Activated CD8-positive, alpha-beta memory T cell treated with anti-CD3 and anti-CD28 coated beads for 24 hours (primary cell): ENCODE results near the gene TMEM151A.
"Not testable (repeated sequence)": the region's sequence is repeated elsewhere in the genome, so short reads cannot be mapped to it uniquely, and the experiment has no call there.

Source experiments
- DNase-seq: peaks from one replicate; pipeline ENCODE4 v3.0.0-alpha.2; 2020

Gene TMEM151A

GRCh38 chr11:66310324-66310723, 18.6 kb downstream of the TMEM151A start:
- DNase-seq = no peak

DNA sequence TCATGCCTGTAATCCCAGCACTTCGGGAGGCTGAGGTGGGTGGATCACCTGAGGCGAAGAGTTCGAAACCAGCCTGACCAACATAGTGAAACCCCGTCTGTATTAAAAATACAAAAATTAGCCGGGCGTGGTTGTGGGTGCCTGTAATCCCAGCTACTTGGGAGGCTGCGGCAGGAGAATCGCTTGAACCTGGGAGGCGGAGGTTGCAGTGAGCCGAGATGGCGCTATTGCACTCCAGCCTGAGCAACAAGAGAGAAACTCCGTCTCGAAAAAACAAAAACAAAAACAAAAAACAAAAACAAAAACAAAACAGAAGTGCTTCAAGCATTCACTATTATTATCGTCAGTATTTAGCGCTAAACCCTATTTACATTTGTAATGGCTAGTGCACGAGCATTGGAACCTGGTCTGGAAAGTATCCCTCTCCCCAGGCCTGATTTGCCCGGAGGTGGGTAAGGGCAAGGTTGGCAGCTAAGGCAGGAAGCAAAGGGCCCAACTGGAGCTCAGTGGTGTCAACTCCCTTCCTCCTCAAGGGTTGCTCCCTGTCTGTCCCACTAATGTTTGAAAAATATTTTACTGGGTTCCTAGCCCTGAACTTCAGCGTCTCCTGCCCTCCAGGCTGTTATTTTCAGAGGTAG, 19.2 kb downstream of the TMEM151A start:
- DNase-seq = not testable (repeated sequence)

GRCh38 chr11:66311470-66311964, 19.8 kb downstream of the TMEM151A start:
- DNase-seq = no peak

DNA sequence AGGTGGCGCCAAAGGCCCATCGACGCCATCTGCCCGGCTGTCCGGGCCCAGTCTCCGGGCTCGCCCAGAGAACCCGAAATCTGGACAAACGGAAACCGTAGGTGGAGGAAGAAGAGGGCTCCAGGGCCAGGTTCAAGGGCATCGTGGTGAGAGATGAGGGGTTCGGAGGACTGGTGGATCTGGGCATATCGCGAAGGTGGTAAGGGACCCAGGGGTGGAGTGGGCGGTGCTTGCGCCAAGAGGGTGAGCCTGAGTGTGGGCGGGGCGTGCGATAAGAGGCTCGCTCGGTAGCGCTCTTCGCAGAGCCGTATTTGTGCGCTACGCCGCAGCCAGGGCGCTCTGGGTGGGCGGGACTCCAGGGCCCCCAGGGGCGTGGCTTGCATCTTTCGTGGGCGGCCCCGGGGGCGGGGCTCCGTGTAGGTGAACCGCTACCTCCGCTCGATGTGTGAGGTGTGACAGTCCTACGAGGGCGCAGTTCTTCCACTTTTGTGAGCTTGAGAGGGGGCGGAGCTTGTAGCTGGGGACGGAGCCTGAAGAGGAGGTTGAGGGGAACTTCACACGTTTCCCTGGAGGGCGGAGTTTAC, 20.4 kb downstream of the TMEM151A start:
- peak; percentile 99 for DNase-seq

GRCh38 chr11:66312549-66313320, 21.0 kb downstream of the TMEM151A start:
- DNase-seq = peak; percentile 100

DNA sequence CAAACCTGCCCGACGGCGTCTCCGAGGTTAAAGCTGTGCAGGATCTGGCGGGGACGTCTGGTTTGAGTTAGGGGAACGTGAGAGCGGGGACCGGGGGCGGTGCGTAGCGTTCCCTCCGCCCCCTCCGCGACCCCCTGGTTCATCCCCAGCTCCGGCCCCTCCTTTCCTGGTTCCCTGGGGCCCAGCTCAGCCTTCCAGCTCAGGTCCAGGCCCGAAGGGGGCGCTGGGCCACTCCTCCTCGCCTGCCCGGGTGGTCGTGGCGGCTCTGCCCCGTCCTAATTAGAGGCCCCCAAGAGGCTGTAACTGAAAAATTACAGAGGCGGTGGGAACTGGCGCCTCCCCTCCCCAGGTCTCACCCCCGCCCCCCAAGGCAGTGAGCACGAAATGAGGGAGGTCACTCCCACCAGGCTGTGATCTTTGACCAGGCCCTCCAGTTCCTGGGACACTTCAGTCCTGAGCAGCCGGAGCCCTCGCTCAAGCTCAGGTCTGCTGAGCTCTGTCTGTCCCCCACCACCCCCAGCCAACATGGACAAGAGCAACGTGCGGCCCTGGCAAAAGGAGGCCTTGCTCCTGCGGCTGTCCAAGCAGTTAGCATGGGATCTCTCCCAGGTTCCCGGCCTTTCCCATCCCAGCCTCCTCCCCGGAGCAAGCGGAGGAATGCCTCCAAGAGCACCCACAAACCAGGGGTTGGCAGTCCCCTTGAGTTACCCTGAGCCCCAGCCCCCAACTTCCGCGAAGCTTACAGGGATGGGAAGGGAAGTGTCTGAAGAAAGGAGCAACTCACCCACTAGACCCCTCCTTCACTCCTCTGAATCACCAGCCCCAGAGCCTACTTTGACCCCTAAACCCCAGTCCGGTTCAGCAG, 21.9 kb downstream of the TMEM151A start:
- DNase-seq = peak; percentile 68

- no peak for DNase-seq
Measured at GRCh38 chr11:66314186-66314501, 22.4 kb downstream of the TMEM151A start.

DNA sequence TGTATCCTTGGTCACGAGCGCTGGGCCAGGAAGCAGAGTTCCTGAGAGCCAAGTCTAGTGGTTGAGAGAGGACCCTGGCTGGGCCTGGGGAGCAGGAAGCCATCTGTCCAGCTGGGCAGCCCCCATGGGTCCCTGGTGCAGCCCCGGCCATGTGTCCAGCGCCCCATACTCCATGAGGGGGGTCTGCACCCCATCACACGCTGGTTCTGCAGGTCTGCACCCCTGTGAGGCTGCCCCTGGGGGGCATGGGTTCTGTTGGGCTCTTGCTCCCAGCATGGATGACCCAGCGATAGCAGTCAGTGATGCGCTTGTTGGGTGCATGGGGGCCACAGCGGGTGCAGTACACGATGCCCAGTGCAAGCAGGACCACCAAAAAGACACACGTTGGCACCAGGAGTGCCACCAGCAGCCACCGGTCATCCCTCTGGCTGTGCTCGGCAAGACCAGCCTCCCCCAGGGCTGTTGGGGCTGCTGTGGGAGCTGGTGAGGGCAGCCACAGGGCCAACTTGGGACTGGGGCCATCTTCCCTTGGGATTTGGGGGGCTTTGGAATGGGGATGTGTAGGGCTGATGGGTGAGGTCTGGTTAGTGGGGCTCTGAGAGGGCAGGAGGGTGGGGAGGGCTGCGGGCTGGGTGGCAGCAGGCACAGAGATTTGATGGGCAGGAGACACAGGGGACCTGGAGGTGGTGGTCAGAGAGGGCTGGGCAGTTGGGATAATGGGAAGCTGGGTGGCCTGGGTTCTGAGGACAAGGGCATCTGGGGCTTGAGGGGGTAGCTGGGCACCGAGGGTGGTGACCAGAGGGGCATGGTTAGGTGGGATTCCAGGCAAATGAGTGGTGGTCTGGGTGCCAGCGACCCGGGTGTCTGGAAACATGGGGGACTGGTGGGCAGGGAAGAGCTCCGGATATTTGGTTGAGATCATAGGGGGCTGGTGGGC, 23.1 kb downstream of the TMEM151A start:
- no peak for DNase-seq

DNA sequence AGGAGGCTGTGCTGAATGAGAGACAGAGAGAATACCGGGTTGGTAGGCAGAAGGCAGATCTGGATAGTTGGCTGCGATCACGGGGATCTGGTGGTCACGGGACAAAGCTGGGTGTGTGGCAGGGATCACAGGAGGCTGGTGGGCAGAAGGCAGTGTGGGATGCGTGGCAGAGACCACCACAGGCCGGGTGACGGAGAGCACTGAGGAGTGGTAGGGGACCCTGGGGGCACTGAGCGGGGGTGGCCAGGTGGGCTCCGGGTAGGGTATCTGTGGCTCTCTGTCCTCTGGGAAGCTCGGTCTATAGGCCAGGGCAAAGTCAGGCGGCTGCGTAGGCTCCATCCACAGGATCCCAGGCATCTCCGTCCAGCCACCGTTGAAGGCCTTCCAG, 23.8 kb downstream of the TMEM151A start:
- no peak for DNase-seq

DNA sequence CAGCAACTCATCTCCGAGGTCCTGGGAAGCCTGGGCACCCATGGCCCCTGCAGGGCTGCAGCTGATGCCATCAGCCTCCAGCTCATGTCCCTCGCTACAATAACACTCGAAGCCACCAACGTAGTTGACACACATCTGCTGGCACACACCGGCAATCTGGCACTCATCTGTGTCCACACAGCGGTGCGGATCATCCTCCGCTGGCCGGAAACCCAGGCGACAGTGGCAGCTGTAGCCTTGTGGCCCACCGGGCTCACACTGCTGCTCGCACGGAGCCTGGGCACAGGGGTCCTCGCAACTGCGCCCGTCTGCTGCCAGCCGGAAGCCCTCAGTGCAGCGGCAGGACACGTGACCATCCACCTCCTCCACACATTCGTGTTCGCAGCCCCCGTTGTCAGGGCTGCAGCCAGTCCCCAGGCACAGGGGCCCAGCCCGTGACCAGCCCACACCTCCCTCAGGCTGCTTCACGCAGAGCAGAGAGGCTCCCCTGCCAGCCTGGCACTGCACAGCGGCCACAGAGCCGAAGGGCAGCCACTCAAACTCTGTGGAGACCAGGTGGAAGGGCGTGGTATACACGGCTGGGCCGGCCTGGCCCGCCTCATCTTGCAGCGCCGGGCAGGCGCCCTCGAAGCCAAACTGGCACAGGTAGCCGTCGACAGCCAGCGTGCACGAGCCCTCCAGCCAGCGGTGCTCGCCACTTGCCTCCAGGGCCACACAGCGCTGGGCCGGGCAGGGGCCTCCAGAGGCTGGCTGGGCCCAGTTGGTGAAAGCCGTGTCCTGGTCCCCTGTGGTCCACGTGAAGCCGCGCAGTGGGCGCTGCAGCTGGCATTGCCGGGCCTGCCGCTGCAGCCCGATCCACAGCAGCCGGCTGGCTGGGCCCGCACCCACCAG, 24.5 kb downstream of the TMEM151A start:
- DNase-seq = peak; percentile 82

DNA sequence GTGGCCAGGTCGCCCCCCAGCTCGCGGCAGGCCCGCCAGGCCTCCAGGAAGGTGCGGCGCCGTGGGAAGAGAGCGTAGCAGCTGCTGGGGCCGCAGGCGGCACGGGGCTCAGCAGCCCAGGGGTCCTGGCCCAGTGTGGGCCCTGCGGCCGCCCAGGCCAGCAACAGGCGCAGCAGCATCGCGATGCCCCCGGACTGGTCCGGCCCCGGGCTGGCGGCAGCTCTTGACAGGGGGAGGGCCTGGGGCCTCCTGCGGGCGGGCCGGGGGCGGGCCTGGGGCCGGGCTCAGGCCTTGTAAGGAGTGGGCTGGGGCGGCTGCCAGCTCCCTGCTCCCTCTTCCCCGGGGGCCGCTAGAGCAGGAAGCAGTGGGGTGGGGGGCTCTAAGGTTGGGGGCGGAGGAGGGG, 25.2 kb downstream of the TMEM151A start, which contains the start of gene CD248:
CD248 (minus strand) TSS at position 196 of the 403 bp plus-strand sequence; CDS start at position 179, 17 bp downstream.
- peak; percentile 73 for DNase-seq

GRCh38 chr11:66317322-66317722, 25.6 kb downstream of the TMEM151A start:
- DNase-seq = peak; percentile 86

- DNase-seq = peak; percentile 80
Measured at GRCh38 chr11:66317723-66318599, 26.3 kb downstream of the TMEM151A start.

DNA sequence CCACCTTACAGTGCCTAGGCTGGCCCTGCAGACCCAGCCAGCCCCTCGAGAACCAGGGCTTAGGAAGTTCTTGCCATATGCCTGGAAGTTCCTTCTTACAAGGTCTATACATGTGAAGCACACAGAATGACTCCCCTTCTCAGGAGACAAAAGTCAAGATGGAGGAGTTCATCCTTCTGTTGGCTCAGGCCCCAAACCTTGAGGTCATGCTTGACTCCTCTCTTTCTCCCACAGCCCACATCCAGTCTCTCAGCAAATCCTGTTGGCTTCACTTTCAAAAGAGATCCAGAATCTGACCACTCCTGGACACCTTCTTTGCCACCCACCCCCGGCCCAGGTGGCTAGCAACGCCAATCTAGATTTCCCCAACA, 26.9 kb downstream of the TMEM151A start:
- DNase-seq = no peak

- not testable (repeated sequence) for DNase-seq
Measured at GRCh38 chr11:66320289-66320688, 28.6 kb downstream of the TMEM151A start.

GRCh38 chr11:66320748-66321147, 29.1 kb downstream of the TMEM151A start:
- DNase-seq = not testable (repeated sequence)

DNA sequence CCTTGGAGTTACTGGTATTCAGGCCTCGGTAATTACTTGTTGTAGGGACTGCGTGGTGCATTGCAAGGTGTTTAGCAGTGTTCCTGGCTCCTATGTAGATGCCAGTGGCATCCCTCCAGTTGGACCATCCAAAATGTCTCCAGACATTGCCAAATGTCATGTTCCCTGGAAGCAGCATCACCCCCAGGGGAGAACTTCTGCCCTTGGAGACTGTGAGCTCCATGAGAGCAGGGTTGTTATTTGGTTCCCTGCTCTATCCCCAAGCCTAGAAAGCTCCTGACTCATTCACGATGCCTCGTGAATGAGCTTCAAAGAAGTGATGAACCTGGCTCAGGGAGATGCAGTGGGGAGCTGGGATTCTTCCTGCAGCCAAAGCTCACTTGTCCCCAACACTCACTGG, 29.9 kb downstream of the TMEM151A start:
- no peak for DNase-seq

- no peak for DNase-seq
Measured at GRCh38 chr11:66322732-66323427, 31.2 kb downstream of the TMEM151A start.

GRCh38 chr11:66323684-66324083, 32.0 kb downstream of the TMEM151A start:
- no peak for DNase-seq
